Upper lobe of left lung (tissue), 4 donors: ENCODE results near the gene MYO18A.

ENCODE experiments used
- EP300 ChIP-seq, 4 donors: sonication (generic); formaldehyde crosslinking; IDR thresholded peaks; one replicate each; pipeline ENCODE4 v1.5.1; 2017; ENCODE audit warnings: antibody characterized with exemption in 4 of 4, control low read depth in 2 of 4
- POLR2A ChIP-seq, 4 donors: fragments of 450-650 bp; IDR thresholded peaks; one replicate each; pipeline ENCODE4 v1.5.1; 2016 to 2017; ENCODE audit warnings: antibody characterized with exemption in 4 of 4, mild to moderate bottlenecking in 2 of 4
- TF ChIP-seq, protein P1 (sequence below), 6 experiments: fragments of 450-650 bp in 4 of 6; fragments of 200-600 bp in 2 of 6; sonication (generic) in 2 of 6; IDR thresholded peaks; one replicate each; pipeline ENCODE4 v1.5.1; 2016 to 2019; ENCODE audit warnings: antibody characterized with exemption in 6 of 6

DNA sequence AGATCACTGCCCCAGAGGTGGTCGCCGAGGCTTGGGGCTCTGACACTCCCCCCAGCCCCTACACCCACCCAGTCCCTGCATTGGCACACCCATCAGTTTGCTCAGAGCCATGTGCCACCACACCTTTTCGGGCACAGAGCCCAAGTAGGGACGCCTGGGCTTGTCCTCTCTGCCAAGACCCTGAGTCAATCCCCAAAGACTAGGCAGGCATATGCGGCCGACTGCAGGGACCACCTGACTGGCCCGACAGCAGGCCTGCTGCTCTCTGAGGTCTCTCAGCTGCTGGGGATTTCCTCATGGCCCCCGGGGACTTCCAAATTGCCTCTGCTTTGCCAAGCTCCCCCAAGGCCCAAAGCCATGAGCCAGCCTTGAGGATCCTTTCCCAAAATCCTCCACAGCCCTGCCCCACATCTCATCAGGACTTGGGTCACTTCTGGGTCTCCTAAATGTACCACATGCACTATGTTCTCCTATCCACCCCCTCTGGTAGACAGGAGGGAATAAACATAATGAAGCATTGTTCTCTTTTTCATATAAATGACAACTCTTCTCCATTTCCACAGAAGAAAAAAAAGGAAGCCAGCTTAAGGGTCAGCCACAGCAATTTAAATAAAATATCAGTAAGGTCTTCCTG, 30.6 kb downstream of the MYO18A start:
- TF ChIP-seq, protein P1, sequence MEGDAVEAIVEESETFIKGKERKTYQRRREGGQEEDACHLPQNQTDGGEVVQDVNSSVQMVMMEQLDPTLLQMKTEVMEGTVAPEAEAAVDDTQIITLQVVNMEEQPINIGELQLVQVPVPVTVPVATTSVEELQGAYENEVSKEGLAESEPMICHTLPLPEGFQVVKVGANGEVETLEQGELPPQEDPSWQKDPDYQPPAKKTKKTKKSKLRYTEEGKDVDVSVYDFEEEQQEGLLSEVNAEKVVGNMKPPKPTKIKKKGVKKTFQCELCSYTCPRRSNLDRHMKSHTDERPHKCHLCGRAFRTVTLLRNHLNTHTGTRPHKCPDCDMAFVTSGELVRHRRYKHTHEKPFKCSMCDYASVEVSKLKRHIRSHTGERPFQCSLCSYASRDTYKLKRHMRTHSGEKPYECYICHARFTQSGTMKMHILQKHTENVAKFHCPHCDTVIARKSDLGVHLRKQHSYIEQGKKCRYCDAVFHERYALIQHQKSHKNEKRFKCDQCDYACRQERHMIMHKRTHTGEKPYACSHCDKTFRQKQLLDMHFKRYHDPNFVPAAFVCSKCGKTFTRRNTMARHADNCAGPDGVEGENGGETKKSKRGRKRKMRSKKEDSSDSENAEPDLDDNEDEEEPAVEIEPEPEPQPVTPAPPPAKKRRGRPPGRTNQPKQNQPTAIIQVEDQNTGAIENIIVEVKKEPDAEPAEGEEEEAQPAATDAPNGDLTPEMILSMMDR (IDR thresholded peaks at IDR 0.05) = no peak
- TF ChIP-seq EP300 (IDR thresholded peaks at IDR 0.05) (no peak), POLR2A (IDR thresholded peaks at IDR 0.05) (no peak)
